HepG2 (cell line): Measurements from ENCODE around the gene TBC1D20. TPM values are rescaled to one million over a fixed set of nuclear protein-coding genes. Genes with fewer than 3 reads are reported as not detected.
A peak's percentile ranks its signal among the peaks of the same experiment; 100 is the strongest.

Experiments used
- ATF1 ChIP-seq: IDR thresholded peaks from 2 replicates; pipeline ENCODE4 v1.6.1; 2016; ENCODE audit warnings: mild to moderate bottlenecking, control low read depth
- EHMT2 ChIP-seq: fragments of 200-600 bp; sonication (generic); IDR thresholded peaks from 2 replicates; pipeline ENCODE4 v1.7.0; 2017; ENCODE audit warnings: antibody characterized with exemption, low read depth, low read length, borderline replicate concordance
- HNRNPK ChIP-seq: fragments of 200-400 bp; formaldehyde crosslinking; IDR thresholded peaks from 2 replicates; pipeline ENCODE4 v1.6.1; 2018; ENCODE audit warnings: low read length, low read depth, moderate library complexity, mild to moderate bottlenecking; ENCODE audit not compliant: poor library complexity, severe bottlenecking
- HOMEZ ChIP-seq: IDR thresholded peaks from 2 replicates; pipeline ENCODE4 v1.6.1; 2016; ENCODE audit warnings: low read depth
- IRF1 ChIP-seq: sonication (generic); formaldehyde crosslinking; IDR thresholded peaks from 2 replicates; pipeline ENCODE4 v1.4.0; 2020; ENCODE audit warnings: low read depth, mild to moderate bottlenecking, missing genetic modification reagents
- SOX6 ChIP-seq, 2 experiments: fragments of 450-650 bp in 1 of 2; sonication (generic) in 1 of 2; formaldehyde crosslinking in 1 of 2; IDR thresholded peaks; 2 replicates each; pipeline versions ENCODE4 v1.4.0 to v1.6.1; 2017 to 2020; ENCODE audit warnings: antibody characterized with exemption in 1 of 2, mild to moderate bottlenecking in 1 of 2, missing genetic modification reagents in 1 of 2
- ZBTB21 ChIP-seq: sonication (generic); formaldehyde crosslinking; IDR thresholded peaks from 2 replicates; pipeline ENCODE4 v1.4.0; 2020; ENCODE audit warnings: missing genetic modification reagents
- ZFP62 ChIP-seq: sonication (generic); formaldehyde crosslinking; IDR thresholded peaks from 2 replicates; pipeline ENCODE4 v1.4.0; 2020; ENCODE audit warnings: missing genetic modification reagents
- ZFP91 ChIP-seq: sonication (generic); formaldehyde crosslinking; IDR thresholded peaks from 2 replicates; pipeline ENCODE4 v1.9.0; 2022; ENCODE audit warnings: missing genetic modification reagents, mild to moderate bottlenecking, borderline replicate concordance
- ZNF136 ChIP-seq: sonication (generic); formaldehyde crosslinking; IDR thresholded peaks from 2 replicates; pipeline ENCODE4 v1.8.1; 2022; ENCODE audit warnings: low read depth, mild to moderate bottlenecking, moderate library complexity, missing genetic modification reagents
- ZNF276 ChIP-seq: sonication (generic); formaldehyde crosslinking; IDR thresholded peaks from 2 replicates; pipeline ENCODE4 v1.4.0; 2020; ENCODE audit warnings: mild to moderate bottlenecking, low read depth, missing genetic modification reagents
- ZNF280D ChIP-seq: sonication (generic); formaldehyde crosslinking; IDR thresholded peaks from 2 replicates; pipeline ENCODE4 v1.5.1; 2020; ENCODE audit warnings: mild to moderate bottlenecking, missing genetic modification reagents
- ZNF782 ChIP-seq: sonication (generic); formaldehyde crosslinking; IDR thresholded peaks from 2 replicates; pipeline ENCODE4 v1.4.0; 2020; ENCODE audit warnings: missing genetic modification reagents, mild to moderate bottlenecking, borderline replicate concordance
- polyA plus RNA-seq, 8 experiments: library from polyadenylated mRNA; depleted of rRNA in 3 of 8; stranded (reverse) in 7 of 8; unstranded in 1 of 8; fragments of >200 nt; fragmentation: Illumina TruSeq in 4 of 8; extraction: Trizol in 4 of 8; gene quantifications; 2 replicates each; pipeline versions ENCODE4 v1.2.1 to v1.2.3, GENCODE V29; 2011 to 2016; ENCODE audit warnings: low read depth in 4 of 8, missing spikeins in 1 of 8, mixed read lengths in 1 of 8; ENCODE audit not compliant: insufficient read depth in 1 of 8
- total RNA-seq, 5 experiments: library from RNA; depleted of rRNA; stranded (reverse); fragments of >200 nt; fragmentation: Illumina TruSeq; extraction: Trizol; gene quantifications; 2 replicates each; pipeline ENCODE4 v1.2.3, GENCODE V29; 2016; ENCODE audit warnings: low read depth in 1 of 5

The TBC1D20 gene
- total and polyA plus RNA-seq, 2 of the 13 experiments (the other 11 are each of a cell fraction or from before 2014, with no cell fraction given) = 36.6 to 47.1 TPM

- TF ChIP-seq ZNF136 (CRISPR knock-in tag) (no peak), ZFP62 (CRISPR knock-in tag) (no peak), ZNF280D (no peak), HOMEZ (CRISPR knock-in tag) (no peak), ATF1 (CRISPR knock-in tag) (no peak), EHMT2 (no peak), ZBTB21 (CRISPR knock-in tag) (no peak), ZNF276 (CRISPR knock-in tag) (0 out of 2 replicates have a peak, but pooled peaks have one; percentile 36), ZFP91 (CRISPR knock-in tag) (peak; percentile 26; the same call in 1 of the 2 replicates), IRF1 (no peak), ZNF782 (no peak), HNRNPK (no peak), SOX6 (IDR thresholded peaks at IDR 0.05) (no peak), SOX6 (CRISPR knock-in tag; IDR thresholded peaks at IDR 0.05) (no peak)
Observed at GRCh38 chr20:420721-421574, 41.4 kb downstream of the TBC1D20 start (continued).
